Retina (tissue), 1 donor: ENCODE measurements around the gene IGSF23.
"Not testable (repeated sequence)": the region's sequence is repeated elsewhere in the genome, so short reads cannot be mapped to it uniquely, and the experiment has no call there.

Experiments used
- DNase-seq: peaks from one replicate; pipeline ENCODE4 v3.0.0-alpha.2; 2016

The IGSF23 gene

GRCh38 chr19:44668985-44669764, 55.8 kb downstream of the IGSF23 start:
- no peak for DNase-seq

- not testable (repeated sequence) for DNase-seq
Observed at GRCh38 chr19:44670027-44670426, 56.7 kb downstream of the IGSF23 start.

GRCh38 chr19:44671400-44671799, 58.0 kb downstream of the IGSF23 start, which contains the start of gene CEACAM19:
Gene CEACAM19, plus strand, starts transcription at chr19:44671482. Its CDS starts 450 bp downstream, at chr19:44671932.
- no peak for DNase-seq

DNA sequence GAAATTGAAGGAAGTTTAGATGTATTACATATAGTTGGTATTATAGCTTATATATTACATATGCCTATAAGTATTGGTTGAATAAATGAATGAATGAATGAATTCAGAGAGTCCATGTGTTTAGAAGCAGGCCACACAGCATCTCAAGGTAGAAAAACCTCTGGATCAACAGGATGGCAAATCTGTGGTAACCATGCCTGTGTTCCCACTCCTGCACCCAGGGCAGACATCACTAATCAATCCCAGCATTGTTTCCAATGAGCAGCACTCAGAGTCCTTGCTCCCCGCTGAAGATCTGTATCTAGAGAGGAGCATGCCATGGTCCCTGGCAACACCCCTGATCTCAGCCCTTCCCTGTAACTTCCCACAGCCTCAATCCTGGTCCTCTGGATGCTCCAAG, 58.9 kb downstream of the IGSF23 start:
- DNase-seq, result no peak

DNA sequence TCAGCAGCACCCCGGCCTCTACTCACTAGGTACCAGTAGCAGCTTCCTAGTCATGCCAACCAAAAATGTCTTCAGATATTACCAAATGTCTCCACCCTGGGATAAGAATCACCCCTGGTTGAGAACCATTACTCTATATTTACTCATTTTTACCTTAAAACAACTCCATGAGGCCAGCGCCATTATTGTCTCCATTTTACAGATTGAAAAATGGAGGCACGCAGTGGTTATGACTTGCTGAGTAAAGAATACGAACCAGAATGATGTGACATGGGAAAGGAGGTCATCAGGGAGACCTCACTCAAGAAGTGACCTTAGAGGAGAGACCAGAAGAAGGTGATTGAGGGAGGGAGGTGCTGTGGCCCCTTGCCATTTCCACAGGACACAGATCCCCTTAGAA, 60.1 kb downstream of the IGSF23 start:
- DNase-seq, result no peak

GRCh38 chr19:44675521-44675920, 62.2 kb downstream of the IGSF23 start:
- DNase-seq, result no peak

GRCh38 chr19:44677019-44677811, 63.9 kb downstream of the IGSF23 start:
- DNase-seq, result no peak

DNA sequence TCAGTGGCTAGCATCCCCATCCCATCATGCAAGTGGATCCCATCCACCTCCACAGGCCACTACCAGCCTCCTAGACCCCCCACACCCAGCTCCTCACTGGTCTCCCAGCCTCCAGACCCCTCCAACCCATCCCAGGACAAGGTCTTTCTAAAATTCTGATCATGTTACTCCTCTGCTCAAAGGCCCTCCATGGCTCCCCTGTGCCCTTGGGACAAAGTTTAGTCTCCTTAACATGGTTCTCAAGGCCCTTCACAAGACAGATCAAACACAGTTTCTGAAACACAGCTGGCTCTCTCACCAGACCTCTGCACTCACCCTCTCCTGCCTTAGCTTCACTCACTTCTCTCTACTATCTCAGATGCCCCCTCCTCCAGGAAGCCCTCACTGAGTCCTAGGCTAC, 67.2 kb downstream of the IGSF23 start:
- DNase-seq, result no peak

- DNase-seq, result no peak
Observed at GRCh38 chr19:44681992-44682790, 68.8 kb downstream of the IGSF23 start.

DNA sequence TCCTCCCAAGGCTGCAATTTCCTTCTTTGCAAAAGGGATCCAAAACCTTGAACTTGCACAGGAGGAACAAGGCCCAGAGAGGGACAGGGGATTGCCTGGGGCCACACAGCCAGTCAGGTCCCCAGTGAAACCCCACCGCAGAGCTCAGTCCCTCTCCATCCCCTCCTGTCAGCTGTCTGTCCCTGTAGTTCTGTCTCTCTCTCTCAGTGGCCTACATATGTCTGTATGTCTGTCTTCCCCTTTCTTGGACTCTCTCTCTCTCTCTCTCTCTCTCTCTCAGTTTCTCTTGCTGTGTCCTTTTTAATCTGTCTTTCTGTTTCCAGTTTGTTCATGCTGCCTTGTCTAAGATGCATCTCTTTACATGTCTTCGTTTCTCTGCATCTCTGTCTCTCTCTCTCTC, 69.4 kb downstream of the IGSF23 start:
- DNase-seq, result no peak

DNA sequence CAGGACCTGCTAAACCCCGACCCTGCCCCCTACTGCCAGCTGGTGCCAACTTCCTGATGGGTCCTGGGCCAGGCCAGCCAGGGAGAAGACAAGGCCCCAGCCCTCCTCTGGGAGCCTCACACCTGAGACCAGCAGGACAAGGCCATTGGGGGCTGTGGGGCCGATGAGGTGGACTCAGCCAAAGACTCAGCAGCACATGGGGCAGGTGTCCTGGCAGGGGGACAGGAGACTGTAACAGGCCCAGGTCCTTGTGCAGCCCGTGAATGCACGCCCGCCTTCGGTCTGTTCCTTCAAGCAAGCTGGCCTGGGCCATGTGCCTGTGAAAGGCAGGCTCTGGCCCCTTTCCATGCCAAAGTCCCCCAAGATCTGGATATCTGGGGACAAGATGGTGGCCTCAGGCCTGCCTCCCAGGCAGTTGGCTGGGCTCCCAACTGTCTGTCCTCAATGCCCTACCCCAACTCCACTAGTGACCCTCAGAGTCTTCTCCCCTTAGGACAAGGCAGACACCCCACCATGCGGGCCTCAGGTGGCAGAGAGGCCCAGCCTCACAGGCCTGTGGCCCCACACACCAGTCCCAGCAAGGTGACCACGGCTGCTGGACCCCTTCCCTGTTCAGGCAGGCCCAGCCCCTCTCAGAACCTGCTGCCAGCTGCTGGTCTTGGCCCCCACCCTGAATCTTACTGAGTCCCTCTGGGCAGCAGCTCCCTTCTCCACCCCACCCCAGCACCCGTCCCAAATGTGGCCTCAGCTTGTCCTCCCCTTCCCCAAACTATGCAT, 70.3 kb downstream of the IGSF23 start:
- no peak for DNase-seq

DNA sequence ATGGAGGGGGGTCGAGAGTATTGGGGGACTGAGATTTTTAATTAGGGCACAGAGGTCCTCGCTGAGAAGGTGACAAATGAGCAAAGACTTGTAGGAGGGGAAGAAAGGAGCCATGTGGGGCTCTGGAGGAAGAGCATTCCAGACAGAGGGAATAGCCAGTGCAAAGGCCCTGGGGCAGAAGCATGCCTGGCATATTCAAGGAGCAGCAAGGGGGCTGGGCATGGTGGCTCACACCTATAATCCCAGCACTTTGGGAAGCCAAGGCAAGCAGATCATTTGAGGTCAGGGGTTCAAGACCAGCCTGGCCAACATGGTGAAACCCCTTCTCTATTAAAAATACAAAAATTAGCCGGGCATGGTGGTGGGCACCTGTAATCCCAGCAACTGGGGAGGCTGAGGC, 71.0 kb downstream of the IGSF23 start:
- DNase-seq, result not testable (repeated sequence)

GRCh38 chr19:44684892-44685863, 71.8 kb downstream of the IGSF23 start:
- DNase-seq, result no peak

- DNase-seq, result no peak
Observed at GRCh38 chr19:44685877-44686276, 72.5 kb downstream of the IGSF23 start.
